Left lung (tissue), 10 donors: ENCODE data around the gene PDE11A. TPM values are rescaled to one million over a fixed set of nuclear protein-coding genes. Genes with fewer than 3 reads are reported as not detected.

ENCODE experiments used
- ATAC-seq: fragments of 200-7000 bp; cut with Tn5 transposase; one replicate; pipeline ENCODE4 v1.9.1; 2020; ENCODE audit warnings: moderate library complexity
- DNase-seq, 4 donors: peaks; one replicate each; pipeline ENCODE4 v3.0.0-alpha.2; 2013 to 2020
- H3K27ac ChIP-seq, 2 donors: fragments of 200-600 bp; sonication (generic) in 1 of 2; one replicate each; pipeline versions ENCODE4 v1.5.0 to v1.8.0; 2020 to 2021
- H3K27me3 ChIP-seq, 2 donors: fragments of 200-600 bp; sonication (generic) in 1 of 2; one replicate each; pipeline versions ENCODE4 v1.5.0 to v1.8.0; 2020 to 2021
- H3K36me3 ChIP-seq, 2 donors: fragments of 200-600 bp; sonication (generic) in 1 of 2; one replicate each; pipeline versions ENCODE4 v1.5.0 to v1.8.0; 2020 to 2021
- H3K4me1 ChIP-seq, 2 donors: fragments of 200-600 bp; one replicate each; pipeline ENCODE4 v1.8.0; 2021
- H3K4me3 ChIP-seq, 2 donors: fragments of 200-600 bp; sonication (generic) in 1 of 2; one replicate each; pipeline versions ENCODE4 v1.5.0 to v1.8.0; 2020 to 2021; ENCODE audit warnings: mild to moderate bottlenecking in 1 of 2
- H3K9me3 ChIP-seq, 2 donors: fragments of 200-600 bp; sonication (generic) in 1 of 2; one replicate each; pipeline versions ENCODE4 v1.5.0 to v1.8.0; 2020 to 2021
- CTCF ChIP-seq, 2 donors: fragments of 200-600 bp; sonication (generic) in 1 of 2; IDR thresholded peaks; one replicate each; pipeline versions ENCODE4 v1.5.0 to v1.8.0; 2021; ENCODE audit warnings: antibody characterized with exemption in 2 of 2
- intact Hi-C, 2 donors: fragments of 100-400 bp; cut with DNase I; formaldehyde crosslinking; loops; one replicate each; pipeline versions ENCODE4 v1.11.2 to v1.14.2; 2022
- polyA plus RNA-seq, 6 donors: library from polyadenylated mRNA; unstranded; fragments of 120-200 nt; gene quantifications; one replicate each; pipeline ENCODE4 v1.2.1, GENCODE V29; 2013; ENCODE audit not compliant: insufficient read length in 6 of 6
- total RNA-seq, 2 donors: library from RNA; stranded (reverse); fragmentation: NEBNext Ultra II Directional; extraction: Animal tissue kit (Norgen Biotek cat#: 25700); gene quantifications; one replicate each; pipeline ENCODE4 v1.2.1, GENCODE V29; 2021
- donor health status: DM: no; HTN: yes; CAD: no.
- donor health status: DM: no; HTN: no; CAD: no.

The PDE11A gene
- total and polyA plus RNA-seq, 8 donors: 0.24 to 0.73 (median 0.35) TPM

- Histone ChIP-seq H3K9me3 (no peaks in the 10 kb centered on the region), H3K27ac (no peak overlapping the region)
These were observed 198.7 kb downstream of the PDE11A start for GRCh38 chr2:177873915-177874314.

GRCh38 chr2:177872286-177872685, 200.3 kb downstream of the PDE11A start:
- Histone ChIP-seq H3K4me3 (no peak overlapping the region), H3K9me3 (no peaks in the 10 kb centered on the region), H3K36me3 (no peaks in the 10 kb centered on the region), H3K27me3 (no peaks in the 10 kb centered on the region), H3K4me1 (no peaks in the 10 kb centered on the region), H3K27ac (no peak overlapping the region)
- TF ChIP-seq CTCF (IDR thresholded peaks at IDR 0.05): no peak
- DNase-seq (no peak), ATAC-seq (no peak)
- intact Hi-C loops: no loop called here

More at GRCh38 chr2:177873915-177874314, 198.7 kb downstream of the PDE11A start:
- Histone ChIP-seq H3K27me3 (no peaks in the 10 kb centered on the region), H3K4me1 (no peaks in the 10 kb centered on the region), H3K36me3 (no peaks in the 10 kb centered on the region), H3K4me3 (no peak overlapping the region)
- no peak for DNase-seq
- ATAC-seq: no peak
- intact Hi-C loops: no loop called here
- no peak for TF ChIP-seq CTCF (IDR thresholded peaks at IDR 0.05)

GRCh38 chr2:177869912-177870311, 202.7 kb downstream of the PDE11A start:
- no peaks in the 10 kb centered on the region for H3K27me3 ChIP-seq
- intact Hi-C loops: no loop called here
- no peak overlapping the region for H3K27ac ChIP-seq
- no peaks in the 10 kb centered on the region for H3K36me3 ChIP-seq
- no peak overlapping the region for H3K4me3 ChIP-seq
- no peak for ATAC-seq
- DNase-seq: no peak
- no peaks in the 10 kb centered on the region for H3K4me1 ChIP-seq
- TF ChIP-seq CTCF (IDR thresholded peaks at IDR 0.05): no peak
- H3K9me3 ChIP-seq: no peaks in the 10 kb centered on the region

GRCh38 chr2:177869209-177869608, 203.4 kb downstream of the PDE11A start:
- Histone ChIP-seq H3K9me3 (no peaks in the 10 kb centered on the region), H3K4me3 (no peak overlapping the region), H3K27ac (no peak overlapping the region), H3K36me3 (no peaks in the 10 kb centered on the region), H3K27me3 (no peaks in the 10 kb centered on the region), H3K4me1 (no peaks in the 10 kb centered on the region)
- ATAC-seq (no peak), DNase-seq (no peak)
- no peak for TF ChIP-seq CTCF (IDR thresholded peaks at IDR 0.05)
- intact Hi-C loops: no loop called here

- ATAC-seq (no peak), DNase-seq (no peak)
- intact Hi-C loops: no loop called here
- Histone ChIP-seq H3K27ac (no peak overlapping the region), H3K36me3 (no peaks in the 10 kb centered on the region), H3K4me3 (no peak overlapping the region), H3K4me1 (no peaks in the 10 kb centered on the region), H3K27me3 (no peaks in the 10 kb centered on the region), H3K9me3 (no peaks in the 10 kb centered on the region)
- no peak for TF ChIP-seq CTCF (IDR thresholded peaks at IDR 0.05)
These were observed 203.8 kb downstream of the PDE11A start for GRCh38 chr2:177868806-177869205.
